K562 (cell line): ENCODE results near the gene POLN.

Experiments used
- LARP7 ChIP-seq: fragments of 450-650 bp; IDR thresholded peaks from 2 replicates; pipeline ENCODE4 v1.6.1; 2016
- TEAD4 ChIP-seq, 2 experiments: sonication (generic) in 1 of 2; formaldehyde crosslinking in 1 of 2; IDR thresholded peaks; 2 replicates each; pipeline versions ENCODE4 v1.6.1 to v1.8.0; 2012 to 2022; ENCODE audit warnings: borderline replicate concordance in 1 of 2, inconsistent platforms in 1 of 2, low read length in 1 of 2, mild to moderate bottlenecking in 1 of 2, missing genetic modification reagents in 1 of 2

DNA sequence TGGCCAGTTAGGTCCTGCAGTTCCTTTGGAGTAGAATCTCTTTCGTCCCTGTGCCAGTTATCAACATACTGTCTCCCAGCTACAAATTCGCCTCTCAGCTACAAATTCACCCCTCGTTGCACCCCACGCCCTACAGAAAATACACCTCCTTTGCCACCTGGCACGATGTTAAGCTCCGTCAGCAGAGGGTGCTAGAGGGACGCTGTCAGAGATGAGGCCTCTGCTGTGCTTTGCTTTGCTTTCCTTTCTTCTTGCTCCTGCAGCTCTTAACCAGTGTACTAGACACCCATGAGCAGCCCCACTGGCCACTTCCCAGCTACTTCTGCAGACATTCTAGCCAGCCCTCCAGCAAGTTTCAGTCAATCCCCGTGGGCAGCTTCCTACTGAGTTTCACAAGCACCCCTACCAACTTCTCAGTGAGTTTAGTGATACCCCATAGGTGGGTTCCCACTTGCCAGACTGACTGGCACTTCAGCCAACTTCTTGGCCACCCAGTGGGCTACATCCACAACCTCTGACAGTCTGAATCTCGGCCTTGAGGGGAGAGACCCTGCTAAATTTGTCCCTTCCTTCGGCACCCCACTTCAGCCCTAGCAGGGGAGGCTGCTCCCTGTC, 21.8 kb downstream of the POLN start:
- no peak for TF ChIP-seq TEAD4 (IDR thresholded peaks at IDR 0.05; ENCODE audit: low read length)
- TF ChIP-seq TEAD4 (CRISPR knock-in tag; IDR thresholded peaks at IDR 0.05; ENCODE audit: borderline replicate concordance), result no peak
- TF ChIP-seq LARP7, result no peak
